Vagina (tissue), 2 donors: ENCODE measurements around the gene KATNIP.
A peak's percentile ranks its signal among the peaks of the same experiment; 100 is the strongest.

Experiments
- POLR2A ChIP-seq, 2 donors: fragments of 450-650 bp; IDR thresholded peaks; one replicate each; pipeline ENCODE4 v1.6.1; 2017; ENCODE audit warnings: antibody characterized with exemption in 2 of 2, mild to moderate bottlenecking in 2 of 2, moderate library complexity in 2 of 2
- POLR2AphosphoS5 ChIP-seq, 2 donors: sonication (generic); formaldehyde crosslinking; IDR thresholded peaks; one replicate each; pipeline ENCODE4 v1.9.0; 2017; ENCODE audit warnings: antibody characterized with exemption in 2 of 2, mild to moderate bottlenecking in 2 of 2, low read depth in 1 of 2; ENCODE audit not compliant: insufficient read depth in 1 of 2
- TF ChIP-seq, protein P1 (sequence below), 3 experiments: fragments of 450-650 bp in 2 of 3; fragments of 200-600 bp in 1 of 3; sonication (generic) in 1 of 3; IDR thresholded peaks; one replicate each; pipeline ENCODE4 v1.5.1; 2017 to 2019; ENCODE audit warnings: antibody characterized with exemption in 3 of 3, mild to moderate bottlenecking in 2 of 3, moderate library complexity in 2 of 3

DNA sequence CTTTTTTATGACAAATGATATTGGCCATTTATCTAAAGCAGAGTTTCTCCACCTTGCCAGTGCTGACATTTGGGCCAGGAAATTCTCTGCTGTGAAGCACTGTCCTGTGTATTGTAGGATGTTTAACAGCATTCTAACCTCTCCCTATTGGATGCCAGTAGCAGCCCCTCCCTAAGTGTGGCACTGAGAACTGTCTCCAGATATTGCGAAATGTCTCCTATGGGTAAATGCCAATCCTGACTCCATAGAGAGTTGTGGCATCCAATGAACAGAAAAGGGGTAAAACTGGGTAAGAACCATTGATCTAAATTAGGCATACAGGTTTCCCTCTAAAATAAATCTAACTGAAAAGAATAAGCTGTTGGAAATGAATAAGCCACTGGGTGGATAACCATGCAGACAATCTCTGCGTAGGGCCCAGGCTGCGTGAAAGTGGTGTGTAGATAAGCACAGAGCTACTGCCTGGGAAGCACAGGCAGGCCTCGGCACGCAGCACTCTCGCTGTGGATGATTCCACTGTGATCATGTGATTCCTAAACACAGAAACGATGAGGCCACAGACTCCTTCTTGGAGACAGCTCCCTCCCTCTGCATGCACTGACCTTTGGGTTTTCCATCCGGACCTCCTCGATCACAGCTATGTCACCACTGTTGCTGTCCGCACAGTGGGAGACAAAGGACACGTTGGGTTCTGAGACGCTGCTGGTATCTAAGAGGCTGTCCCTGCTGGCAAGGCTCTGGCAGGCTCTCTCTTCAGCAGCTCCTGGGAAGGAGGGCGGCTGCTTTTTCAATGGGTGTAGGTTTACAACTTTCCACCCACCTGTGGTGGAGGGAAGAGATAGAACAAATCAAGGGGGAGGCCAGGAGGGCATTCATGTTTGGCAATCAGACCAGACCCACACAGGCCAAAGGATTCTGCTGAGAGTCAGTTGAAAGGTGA is 44.4 kb upstream of the KATNIP start:
- TF ChIP-seq, protein P1, sequence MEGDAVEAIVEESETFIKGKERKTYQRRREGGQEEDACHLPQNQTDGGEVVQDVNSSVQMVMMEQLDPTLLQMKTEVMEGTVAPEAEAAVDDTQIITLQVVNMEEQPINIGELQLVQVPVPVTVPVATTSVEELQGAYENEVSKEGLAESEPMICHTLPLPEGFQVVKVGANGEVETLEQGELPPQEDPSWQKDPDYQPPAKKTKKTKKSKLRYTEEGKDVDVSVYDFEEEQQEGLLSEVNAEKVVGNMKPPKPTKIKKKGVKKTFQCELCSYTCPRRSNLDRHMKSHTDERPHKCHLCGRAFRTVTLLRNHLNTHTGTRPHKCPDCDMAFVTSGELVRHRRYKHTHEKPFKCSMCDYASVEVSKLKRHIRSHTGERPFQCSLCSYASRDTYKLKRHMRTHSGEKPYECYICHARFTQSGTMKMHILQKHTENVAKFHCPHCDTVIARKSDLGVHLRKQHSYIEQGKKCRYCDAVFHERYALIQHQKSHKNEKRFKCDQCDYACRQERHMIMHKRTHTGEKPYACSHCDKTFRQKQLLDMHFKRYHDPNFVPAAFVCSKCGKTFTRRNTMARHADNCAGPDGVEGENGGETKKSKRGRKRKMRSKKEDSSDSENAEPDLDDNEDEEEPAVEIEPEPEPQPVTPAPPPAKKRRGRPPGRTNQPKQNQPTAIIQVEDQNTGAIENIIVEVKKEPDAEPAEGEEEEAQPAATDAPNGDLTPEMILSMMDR (IDR thresholded peaks at IDR 0.05) = no peak
- TF ChIP-seq POLR2A (IDR thresholded peaks at IDR 0.05) = no peak
- peak in 1 of 2 donors; percentile 25 for TF ChIP-seq POLR2AphosphoS5 (IDR thresholded peaks at IDR 0.05; ENCODE audit: insufficient read depth in 1 of 2, low read depth in 1 of 2)
